ENCODE results near the gene MYO15B. TPM values are rescaled to one million over a fixed set of nuclear protein-coding genes. Genes with fewer than 3 reads are reported as not detected.
"Not testable (repeated sequence)": the region's sequence is repeated elsewhere in the genome, so short reads cannot be mapped to it uniquely, and the experiment has no call there.

The MYO15B gene
- total and polyA plus RNA-seq, 8 donors, result 67.7 to 515 (median 150) TPM

- no peak for TF ChIP-seq POLR2AphosphoS5 (IDR thresholded peaks at IDR 0.05)
- no peak for TF ChIP-seq CTCF (IDR thresholded peaks at IDR 0.05)
- no peak for TF ChIP-seq POLR2A (IDR thresholded peaks at IDR 0.05)
- no peak for TF ChIP-seq EP300 (IDR thresholded peaks at IDR 0.05)
- H3K36me3 ChIP-seq, result peaks cover 0 to 7% (median 4%) of the 10 kb centered on the region in 4 donors
- no peaks in the 10 kb centered on the region for H3K27me3 ChIP-seq
- H3K4me1 ChIP-seq, result peaks cover 21 to 33% (median 26%) of the 10 kb centered on the region in 4 donors
- H3K9me3 ChIP-seq, result no peaks in the 10 kb centered on the region
- no peak overlapping the region for H3K27ac ChIP-seq
- peak in 1 of 2 donors; percentile 10 for DNase-seq
- intact Hi-C loops (cut with DNase I; ENCODE audit: low total_unique reads), result loop anchor here (10.0 kb wide), 1 partner anchor 168 kb away; no protein-coding TSS in a partner anchor
- no peak overlapping the region for H3K4me3 ChIP-seq
- 87 to 94% (median 92%) methylated on average over 8 to 17 of the region's 17 CpGs for WGBS, 5 donors
Observed at GRCh38 chr17:75592348-75593020, 4.9 kb downstream of the MYO15B start.

GRCh38 chr17:75593430-75593829 is 5.8 kb downstream of the MYO15B start:
- intact Hi-C loops (cut with DNase I; ENCODE audit: low total_unique reads), result loop anchor here (10.0 kb wide), 1 partner anchor 169 kb away; no protein-coding TSS in a partner anchor
- not testable (repeated sequence) for H3K4me3 ChIP-seq, H3K9me3 ChIP-seq, H3K36me3 ChIP-seq, DNase-seq, H3K27ac ChIP-seq, H3K27me3 ChIP-seq
- WGBS, 5 donors, result 68 to 86% (median 79%) methylated on average over 9 of the region's 9 CpGs
- peaks cover 12 to 24% (median 17%) of the 10 kb centered on the region in 4 donors for H3K4me1 ChIP-seq

GRCh38 chr17:75594499-75595283 is 7.1 kb downstream of the MYO15B start:
- WGBS, 5 donors, result 75 to 86% (median 82%) methylated on average over 26 to 28 of the region's 28 CpGs
- DNase-seq, result peak in 1 of 2 donors; percentile 9
- peaks cover 0 to 7% (median 4%) of the 10 kb centered on the region in 4 donors for H3K36me3 ChIP-seq

GRCh38 chr17:75595284-75595919 is 7.8 kb downstream of the MYO15B start:
- H3K9me3 ChIP-seq, result no peaks in the 10 kb centered on the region
- TF ChIP-seq EP300 (IDR thresholded peaks at IDR 0.05), result no peak
- TF ChIP-seq CTCF (IDR thresholded peaks at IDR 0.05), result no peak
- no peak for TF ChIP-seq POLR2A (IDR thresholded peaks at IDR 0.05)
- no peak for TF ChIP-seq POLR2AphosphoS5 (IDR thresholded peaks at IDR 0.05)
- H3K36me3 ChIP-seq, result peaks cover 0 to 7% (median 4%) of the 10 kb centered on the region in 4 donors
- 76 to 86% (median 79%) methylated on average over 10 to 13 of the region's 13 CpGs for WGBS, 5 donors
- H3K27ac ChIP-seq, result no peak overlapping the region
- peaks cover 0 to 7% (median under 1%) of the 10 kb centered on the region in 4 donors for H3K4me1 ChIP-seq
- no peaks in the 10 kb centered on the region for H3K27me3 ChIP-seq
- no peak overlapping the region for H3K4me3 ChIP-seq
- intact Hi-C loops (cut with DNase I; ENCODE audit: low total_unique reads), result loop anchor here (10.0 kb wide), 1 partner anchor 171 kb away; no protein-coding TSS in a partner anchor
- peak in 1 of 2 donors; percentile 5 for DNase-seq

More at GRCh38 chr17:75594499-75595283, 7.1 kb downstream of the MYO15B start:
- Histone ChIP-seq H3K9me3 (no peaks in the 10 kb centered on the region), H3K4me3 (no peak overlapping the region), H3K27ac (no peak overlapping the region), H3K27me3 (no peaks in the 10 kb centered on the region), H3K4me1 (peaks cover 3 to 15% (median 7%) of the 10 kb centered on the region in 4 donors)
- intact Hi-C loops (cut with DNase I; ENCODE audit: low total_unique reads), result loop anchor here (10.0 kb wide), 1 partner anchor 170 kb away; no protein-coding TSS in a partner anchor
- TF ChIP-seq CTCF (IDR thresholded peaks at IDR 0.05) (no peak), EP300 (IDR thresholded peaks at IDR 0.05) (no peak), POLR2AphosphoS5 (IDR thresholded peaks at IDR 0.05) (no peak), POLR2A (IDR thresholded peaks at IDR 0.05) (no peak)

Measured in stomach (tissue), 9 donors.